ENCODE data around the gene IL5.

DNA sequence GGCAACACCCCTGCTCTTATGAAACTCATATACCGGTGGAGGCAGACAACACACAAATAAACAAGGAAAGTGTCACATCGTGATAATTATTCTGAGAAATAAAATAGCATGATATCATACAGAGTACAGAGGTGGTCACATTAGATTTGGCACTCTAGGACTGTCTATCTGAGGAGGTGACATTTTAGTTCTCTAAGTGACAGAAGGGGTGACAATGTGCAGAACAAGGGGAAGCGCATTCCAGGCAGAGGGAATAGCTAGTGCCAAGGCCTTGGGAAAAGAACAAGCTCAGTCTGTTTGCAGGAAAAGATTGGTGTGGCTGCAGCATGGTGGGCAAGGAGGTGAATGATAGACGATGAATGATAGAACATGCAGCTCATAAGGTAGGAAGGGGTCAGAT is 40.1 kb downstream of the IL5 start:
- TF ChIP-seq EZH2phosphoT487 (IDR thresholded peaks at IDR 0.05; ENCODE audit: unreplicated experiment) (no peak), CTCF (conservative IDR thresholded peaks at IDR 0.05; ENCODE audit: low read depth in 2 of 2) (no peak), EZH2 (IDR thresholded peaks at IDR 0.05; ENCODE audit: low read depth, unreplicated experiment) (no peak), ZNF114 (CRISPR knock-in tag; IDR thresholded peaks at IDR 0.05) (no peak), POLR2AphosphoS5 (IDR thresholded peaks at IDR 0.05; ENCODE audit: low read depth) (no peak), REST (IDR thresholded peaks at IDR 0.05; ENCODE audit: unreplicated experiment) (no peak), ZNF331 (CRISPR knock-in tag; IDR thresholded peaks at IDR 0.05; ENCODE audit: low read depth) (no peak), STAT1 (IDR thresholded peaks at IDR 0.05; ENCODE audit: unreplicated experiment) (no peak), ZNF462 (CRISPR knock-in tag; IDR thresholded peaks at IDR 0.05) (no peak)
- TF ChIP-seq, protein P1, sequence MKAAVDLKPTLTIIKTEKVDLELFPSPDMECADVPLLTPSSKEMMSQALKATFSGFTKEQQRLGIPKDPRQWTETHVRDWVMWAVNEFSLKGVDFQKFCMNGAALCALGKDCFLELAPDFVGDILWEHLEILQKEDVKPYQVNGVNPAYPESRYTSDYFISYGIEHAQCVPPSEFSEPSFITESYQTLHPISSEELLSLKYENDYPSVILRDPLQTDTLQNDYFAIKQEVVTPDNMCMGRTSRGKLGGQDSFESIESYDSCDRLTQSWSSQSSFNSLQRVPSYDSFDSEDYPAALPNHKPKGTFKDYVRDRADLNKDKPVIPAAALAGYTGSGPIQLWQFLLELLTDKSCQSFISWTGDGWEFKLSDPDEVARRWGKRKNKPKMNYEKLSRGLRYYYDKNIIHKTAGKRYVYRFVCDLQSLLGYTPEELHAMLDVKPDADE (IDR thresholded peaks at IDR 0.05), result no peak
